ENCODE results near the gene FBXL12.

DNA sequence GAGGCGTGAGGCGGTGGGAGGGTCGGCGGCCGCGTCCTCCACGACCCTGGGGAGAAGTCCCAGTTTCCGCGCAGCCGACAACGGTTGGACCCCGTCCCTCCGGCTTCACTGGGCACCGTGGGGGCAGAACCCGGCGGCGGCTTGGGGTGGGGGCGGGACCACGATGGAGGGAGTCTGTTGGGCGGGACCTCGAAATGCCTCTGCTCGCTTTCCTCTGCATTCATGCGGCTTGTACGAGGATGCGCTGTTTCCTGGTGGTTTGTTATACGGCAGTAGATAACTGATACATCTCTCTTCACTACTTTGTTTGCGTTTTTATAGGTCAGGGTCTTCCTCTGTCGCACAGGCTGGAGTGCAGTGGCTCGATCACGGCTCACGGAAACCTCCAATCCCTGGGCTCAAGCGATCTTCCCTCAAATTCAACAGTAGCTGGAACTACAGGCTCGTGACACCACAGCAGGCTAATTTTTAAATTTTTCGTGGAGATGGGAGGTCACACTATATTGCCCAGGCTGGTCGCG lies 25.7 kb downstream of the FBXL12 start:
- TF ChIP-seq CTCF (IDR thresholded peaks at IDR 0.05) (peak in 1 of 7 experiments; percentile 1), POLR2A (IDR thresholded peaks at IDR 0.05) (peak in 1 of 3 donors; percentile 4)

All from body of pancreas (tissue), 4 donors.